ENCODE measurements around the gene VAV1. TPM values are rescaled to one million over a fixed set of nuclear protein-coding genes. Genes with fewer than 3 reads are reported as not detected.

VAV1 gene
- total RNA-seq, 1 experiment from 2014 or later, result not detected

DNA sequence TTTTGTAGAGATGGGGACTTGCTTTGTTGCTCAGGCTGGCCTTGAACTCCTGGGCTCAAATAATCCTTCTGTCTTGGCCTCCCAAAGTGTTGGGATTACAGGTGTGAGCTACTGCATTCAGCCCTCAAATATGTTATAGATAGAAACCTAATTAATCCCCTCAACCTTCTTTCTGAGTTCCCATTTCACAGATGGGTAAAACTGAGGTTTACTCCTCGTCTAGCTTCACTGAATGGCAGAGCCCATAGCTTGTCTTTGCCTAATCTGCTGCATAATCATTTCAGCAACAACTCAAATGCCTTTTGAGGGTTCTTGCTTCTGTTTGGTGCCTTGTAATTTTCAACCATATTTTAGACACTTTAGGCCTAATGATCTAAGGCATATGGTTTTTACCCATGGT lies 78.9 kb downstream of the VAV1 start:
- ChIA-PET POLR2A (no interaction called here), CTCF (no interaction called here)

DNA sequence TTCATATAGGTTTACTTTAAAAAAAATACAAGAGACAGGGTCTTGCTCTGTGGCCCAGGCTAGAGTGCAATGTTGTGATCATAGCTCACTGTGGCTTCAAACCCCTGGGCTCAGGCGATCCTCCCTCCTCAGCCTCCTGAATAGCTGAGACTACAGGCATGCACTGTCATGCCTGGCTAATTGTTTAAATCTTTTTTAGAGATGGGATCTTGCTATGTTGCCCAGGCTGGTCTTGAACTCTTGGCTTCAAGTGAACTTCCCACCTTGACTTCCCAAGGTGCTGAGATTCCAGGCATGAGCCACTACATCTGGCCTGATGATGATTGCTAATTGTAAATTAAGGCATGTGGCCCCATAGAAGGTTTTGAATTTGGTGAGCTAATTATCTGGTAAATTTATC lies 79.5 kb downstream of the VAV1 start:
- DNase-seq, result no peak
- intact Hi-C loops (cut with micrococcal nuclease; ENCODE audit: unreplicated experiment), result no loop called here
- POLR2A ChIA-PET, result no interaction called here
- H3K4me1 Mint-ChIP-seq (ENCODE audit: low read depth, unreplicated experiment), result no peaks in the 10 kb centered on the region
- Histone ChIP-seq H3K4me1 (no peaks in the 10 kb centered on the region), H3K27me3 (replicated peaks; ENCODE audit: control insufficient read depth, insufficient read depth, low read length) (no peaks in the 10 kb centered on the region), H3K9me3 (no peaks in the 10 kb centered on the region), H3K36me3 (ENCODE audit: control insufficient read depth, insufficient read depth, low read length) (no peaks in the 10 kb centered on the region), H3K4me3 (ENCODE audit: low read depth, low read length) (no peak overlapping the region)
- no peaks in the 10 kb centered on the region for H3K36me3 Mint-ChIP-seq (ENCODE audit: insufficient read depth, unreplicated experiment)
- no TSS peak for BruUV-seq (replicated peaks)
- H3K27ac Mint-ChIP-seq (ENCODE audit: unreplicated experiment), result no peak overlapping the region
- CTCF ChIA-PET, result no interaction called here
- no peak overlapping the region for H3K4me3 Mint-ChIP-seq (ENCODE audit: unreplicated experiment)
- H3K27me3 Mint-ChIP-seq (ENCODE audit: insufficient read depth, unreplicated experiment), result peaks cover 6% of the 10 kb centered on the region
- TF ChIP-seq, protein P1, sequence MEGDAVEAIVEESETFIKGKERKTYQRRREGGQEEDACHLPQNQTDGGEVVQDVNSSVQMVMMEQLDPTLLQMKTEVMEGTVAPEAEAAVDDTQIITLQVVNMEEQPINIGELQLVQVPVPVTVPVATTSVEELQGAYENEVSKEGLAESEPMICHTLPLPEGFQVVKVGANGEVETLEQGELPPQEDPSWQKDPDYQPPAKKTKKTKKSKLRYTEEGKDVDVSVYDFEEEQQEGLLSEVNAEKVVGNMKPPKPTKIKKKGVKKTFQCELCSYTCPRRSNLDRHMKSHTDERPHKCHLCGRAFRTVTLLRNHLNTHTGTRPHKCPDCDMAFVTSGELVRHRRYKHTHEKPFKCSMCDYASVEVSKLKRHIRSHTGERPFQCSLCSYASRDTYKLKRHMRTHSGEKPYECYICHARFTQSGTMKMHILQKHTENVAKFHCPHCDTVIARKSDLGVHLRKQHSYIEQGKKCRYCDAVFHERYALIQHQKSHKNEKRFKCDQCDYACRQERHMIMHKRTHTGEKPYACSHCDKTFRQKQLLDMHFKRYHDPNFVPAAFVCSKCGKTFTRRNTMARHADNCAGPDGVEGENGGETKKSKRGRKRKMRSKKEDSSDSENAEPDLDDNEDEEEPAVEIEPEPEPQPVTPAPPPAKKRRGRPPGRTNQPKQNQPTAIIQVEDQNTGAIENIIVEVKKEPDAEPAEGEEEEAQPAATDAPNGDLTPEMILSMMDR (IDR thresholded peaks at IDR 0.05; ENCODE audit: insufficient read depth in 1 of 2, low read depth in 1 of 2, low read length in 1 of 2, severe bottlenecking in 1 of 2, unreplicated experiment in 1 of 2), result no peak
- H3K9me3 Mint-ChIP-seq (ENCODE audit: unreplicated experiment), result no peaks in the 10 kb centered on the region

More for the DNA sequence above, 78.9 kb downstream of the VAV1 start:
- Mint-ChIP-seq H3K27ac (ENCODE audit: unreplicated experiment) (no peak overlapping the region), H3K4me3 (ENCODE audit: unreplicated experiment) (no peak overlapping the region), H3K9me3 (ENCODE audit: unreplicated experiment) (no peaks in the 10 kb centered on the region), H3K27me3 (ENCODE audit: insufficient read depth, unreplicated experiment) (peaks cover 6% of the 10 kb centered on the region), H3K4me1 (ENCODE audit: low read depth, unreplicated experiment) (no peaks in the 10 kb centered on the region), H3K36me3 (ENCODE audit: insufficient read depth, unreplicated experiment) (no peaks in the 10 kb centered on the region)
- Histone ChIP-seq H3K9me3 (no peaks in the 10 kb centered on the region), H3K27me3 (replicated peaks; ENCODE audit: control insufficient read depth, insufficient read depth, low read length) (no peaks in the 10 kb centered on the region), H3K4me3 (ENCODE audit: low read depth, low read length) (no peak overlapping the region), H3K4me1 (no peaks in the 10 kb centered on the region), H3K36me3 (ENCODE audit: control insufficient read depth, insufficient read depth, low read length) (no peaks in the 10 kb centered on the region)
- TF ChIP-seq, protein P1 (IDR thresholded peaks at IDR 0.05; ENCODE audit: insufficient read depth in 1 of 2, low read depth in 1 of 2, low read length in 1 of 2, severe bottlenecking in 1 of 2, unreplicated experiment in 1 of 2), result no peak
- BruUV-seq (replicated peaks), result no TSS peak
- DNase-seq, result no peak
- intact Hi-C loops (cut with micrococcal nuclease; ENCODE audit: unreplicated experiment), result no loop called here

DNA sequence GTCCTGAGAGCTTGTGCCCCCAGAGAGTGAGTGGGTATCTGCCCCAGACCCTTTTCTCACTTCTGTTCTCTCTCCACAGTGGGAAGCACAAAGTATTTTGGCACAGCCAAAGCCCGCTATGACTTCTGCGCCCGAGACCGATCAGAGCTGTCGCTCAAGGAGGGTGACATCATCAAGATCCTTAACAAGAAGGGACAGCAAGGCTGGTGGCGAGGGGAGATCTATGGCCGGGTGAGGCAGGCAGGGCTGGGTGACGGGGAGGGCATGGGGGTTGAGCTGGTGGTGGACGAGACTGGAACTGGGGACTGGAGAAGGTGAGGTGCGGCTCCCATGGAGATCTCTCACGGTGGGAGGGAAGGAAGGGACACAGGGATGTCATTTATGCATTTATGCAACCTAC lies 81.4 kb downstream of the VAV1 start:
- CTCF ChIA-PET, result no interaction called here
- no TSS peak for BruUV-seq (replicated peaks)

More for the DNA sequence above, 81.4 kb downstream of the VAV1 start:
- DNase-seq, result no peak
- H3K36me3 Mint-ChIP-seq (ENCODE audit: insufficient read depth, unreplicated experiment), result no peaks in the 10 kb centered on the region
- intact Hi-C loops (cut with micrococcal nuclease; ENCODE audit: unreplicated experiment), result no loop called here
- Histone ChIP-seq H3K4me1 (no peaks in the 10 kb centered on the region), H3K36me3 (ENCODE audit: control insufficient read depth, insufficient read depth, low read length) (no peaks in the 10 kb centered on the region), H3K4me3 (ENCODE audit: low read depth, low read length) (no peak overlapping the region), H3K9me3 (no peaks in the 10 kb centered on the region), H3K27me3 (replicated peaks; ENCODE audit: control insufficient read depth, insufficient read depth, low read length) (no peaks in the 10 kb centered on the region)
- H3K27me3 Mint-ChIP-seq (ENCODE audit: insufficient read depth, unreplicated experiment), result peaks cover 6% of the 10 kb centered on the region
- TF ChIP-seq, protein P1 (IDR thresholded peaks at IDR 0.05; ENCODE audit: insufficient read depth in 1 of 2, low read depth in 1 of 2, low read length in 1 of 2, severe bottlenecking in 1 of 2, unreplicated experiment in 1 of 2), result no peak
- H3K9me3 Mint-ChIP-seq (ENCODE audit: unreplicated experiment), result no peaks in the 10 kb centered on the region
- H3K27ac Mint-ChIP-seq (ENCODE audit: unreplicated experiment), result no peak overlapping the region
- no peaks in the 10 kb centered on the region for H3K4me1 Mint-ChIP-seq (ENCODE audit: low read depth, unreplicated experiment)
- H3K4me3 Mint-ChIP-seq (ENCODE audit: unreplicated experiment), result no peak overlapping the region
- POLR2A ChIA-PET, result no interaction called here

All from Caco-2 (cell line).